Endothelial cell (in vitro differentiated cells): ENCODE results near the gene ANTXR1. TPM values are rescaled to one million over a fixed set of nuclear protein-coding genes. Genes with fewer than 3 reads are reported as not detected.

Source experiments
- DNase-seq: peaks from one replicate; pipeline ENCODE4 v3.0.0; 2021; ENCODE audit warnings: low spot score
- H3K27ac Mint-ChIP-seq: one replicate; pipeline ENCODE4 v1.8.0; 2021; ENCODE audit warnings: mixed read lengths, inconsistent platforms; ENCODE audit not compliant: unreplicated experiment
- H3K27me3 Mint-ChIP-seq: one replicate; pipeline ENCODE4 v1.8.0; 2021; ENCODE audit warnings: mild to moderate bottlenecking, moderate library complexity, mixed read lengths, inconsistent platforms; ENCODE audit not compliant: unreplicated experiment
- H3K36me3 Mint-ChIP-seq: one replicate; pipeline ENCODE4 v1.8.0; 2021; ENCODE audit warnings: mild to moderate bottlenecking, low read depth, mixed read lengths, inconsistent platforms; ENCODE audit not compliant: unreplicated experiment
- H3K4me1 Mint-ChIP-seq: one replicate; pipeline ENCODE4 v1.8.0; 2021; ENCODE audit warnings: mild to moderate bottlenecking, mixed read lengths, inconsistent platforms; ENCODE audit not compliant: unreplicated experiment
- H3K4me3 Mint-ChIP-seq: one replicate; pipeline ENCODE4 v1.8.0; 2021; ENCODE audit warnings: mild to moderate bottlenecking, mixed read lengths, inconsistent platforms; ENCODE audit not compliant: unreplicated experiment
- H3K9me3 Mint-ChIP-seq: one replicate; pipeline ENCODE4 v1.8.0; 2021; ENCODE audit warnings: mixed read lengths, inconsistent platforms; ENCODE audit not compliant: unreplicated experiment
- total RNA-seq: library from RNA; stranded (reverse); fragmentation: NEBNext Ultra II Directional; extraction: Animal tissue kit (Norgen Biotek cat#: 25700); gene quantifications from one replicate; pipeline ENCODE4 v1.2.1, GENCODE V29; 2021; ENCODE audit not compliant: unreplicated experiment
- TF ChIP-seq, protein P1 (sequence below): fragments of 200-600 bp; sonication (generic); IDR thresholded peaks from one replicate; pipeline ENCODE4 v1.5.0; 2021; ENCODE audit warnings: antibody characterized with exemption; ENCODE audit not compliant: unreplicated experiment

The ANTXR1 gene
- total RNA-seq, 1 donor from 2014 or later, result 7.5 TPM

DNA sequence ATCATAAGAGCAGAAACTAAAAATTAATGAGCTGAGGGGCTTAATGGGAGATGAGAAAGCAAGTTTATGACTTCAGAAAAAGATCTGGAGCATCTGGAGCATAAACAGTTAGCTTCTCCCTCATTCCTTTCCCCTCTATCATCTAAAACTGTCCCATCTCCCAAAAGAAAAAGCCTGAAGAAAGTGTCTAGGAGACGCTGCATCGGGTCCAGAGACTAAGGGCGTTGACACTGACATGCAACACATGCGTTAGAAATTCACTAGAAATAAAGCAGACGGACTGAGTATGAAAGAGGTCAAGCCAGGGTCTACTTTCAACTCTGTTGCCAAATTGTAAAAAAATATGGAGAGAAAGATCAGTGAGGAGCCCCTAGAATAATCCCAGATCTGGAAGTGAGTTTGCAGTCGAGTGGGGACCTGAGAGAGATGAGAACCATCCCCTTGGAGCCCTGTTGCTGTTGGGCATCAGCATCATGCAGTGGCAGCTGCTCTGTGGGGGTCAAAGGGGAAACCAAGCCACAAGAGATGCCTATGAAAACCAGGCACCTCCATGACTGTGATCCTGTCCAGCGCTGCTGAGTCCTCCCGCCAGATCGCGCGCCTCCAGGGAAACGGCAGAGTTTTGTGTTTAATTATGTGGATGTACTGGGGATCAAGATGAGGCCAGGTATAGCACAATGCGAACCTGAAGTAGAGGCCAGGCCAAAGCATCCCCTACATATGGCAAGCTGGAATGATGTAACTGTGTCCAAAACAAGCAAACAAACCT, 13.9 kb downstream of the ANTXR1 start:
- H3K4me3 Mint-ChIP-seq, result no peak overlapping the region
- H3K9me3 Mint-ChIP-seq, result no peaks in the 10 kb centered on the region
- TF ChIP-seq, protein P1, sequence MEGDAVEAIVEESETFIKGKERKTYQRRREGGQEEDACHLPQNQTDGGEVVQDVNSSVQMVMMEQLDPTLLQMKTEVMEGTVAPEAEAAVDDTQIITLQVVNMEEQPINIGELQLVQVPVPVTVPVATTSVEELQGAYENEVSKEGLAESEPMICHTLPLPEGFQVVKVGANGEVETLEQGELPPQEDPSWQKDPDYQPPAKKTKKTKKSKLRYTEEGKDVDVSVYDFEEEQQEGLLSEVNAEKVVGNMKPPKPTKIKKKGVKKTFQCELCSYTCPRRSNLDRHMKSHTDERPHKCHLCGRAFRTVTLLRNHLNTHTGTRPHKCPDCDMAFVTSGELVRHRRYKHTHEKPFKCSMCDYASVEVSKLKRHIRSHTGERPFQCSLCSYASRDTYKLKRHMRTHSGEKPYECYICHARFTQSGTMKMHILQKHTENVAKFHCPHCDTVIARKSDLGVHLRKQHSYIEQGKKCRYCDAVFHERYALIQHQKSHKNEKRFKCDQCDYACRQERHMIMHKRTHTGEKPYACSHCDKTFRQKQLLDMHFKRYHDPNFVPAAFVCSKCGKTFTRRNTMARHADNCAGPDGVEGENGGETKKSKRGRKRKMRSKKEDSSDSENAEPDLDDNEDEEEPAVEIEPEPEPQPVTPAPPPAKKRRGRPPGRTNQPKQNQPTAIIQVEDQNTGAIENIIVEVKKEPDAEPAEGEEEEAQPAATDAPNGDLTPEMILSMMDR, result no peak
- no peak for DNase-seq
- peaks cover 3% of the 10 kb centered on the region for H3K27me3 Mint-ChIP-seq
- H3K36me3 Mint-ChIP-seq, result no peaks in the 10 kb centered on the region
- no peak overlapping the region for H3K27ac Mint-ChIP-seq
- H3K4me1 Mint-ChIP-seq, result no peaks in the 10 kb centered on the region

DNA sequence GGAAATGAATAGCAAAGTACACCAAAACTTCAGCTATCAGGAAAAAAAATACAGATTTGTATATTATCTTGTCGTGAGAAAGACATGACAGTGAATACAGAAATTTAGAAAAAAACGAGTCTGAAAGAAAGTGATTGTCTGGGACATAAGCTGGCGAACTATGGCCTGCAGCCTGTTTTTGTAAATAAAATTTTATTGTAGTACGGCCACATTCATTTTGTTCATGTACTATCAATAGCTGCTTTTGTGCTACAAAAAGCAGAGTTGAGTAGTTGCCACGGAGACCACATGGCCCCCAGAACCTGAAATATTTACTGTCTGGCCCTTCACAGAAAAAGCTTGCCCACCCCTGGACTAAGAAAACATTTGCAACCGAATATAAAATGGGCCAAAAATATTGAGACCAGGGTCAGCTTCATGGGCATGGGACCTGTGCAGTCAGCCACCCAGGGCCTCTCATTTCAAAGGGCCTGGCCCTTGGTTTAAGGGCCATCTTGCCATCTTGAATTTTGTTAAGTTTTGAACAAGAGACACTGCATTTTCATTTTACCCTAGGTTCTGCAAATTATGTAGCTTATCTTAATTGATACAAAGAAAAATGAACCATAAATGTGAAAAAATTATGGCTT, 17.9 kb downstream of the ANTXR1 start:
- H3K9me3 Mint-ChIP-seq, result no peaks in the 10 kb centered on the region
- H3K27ac Mint-ChIP-seq, result no peak overlapping the region

DNA sequence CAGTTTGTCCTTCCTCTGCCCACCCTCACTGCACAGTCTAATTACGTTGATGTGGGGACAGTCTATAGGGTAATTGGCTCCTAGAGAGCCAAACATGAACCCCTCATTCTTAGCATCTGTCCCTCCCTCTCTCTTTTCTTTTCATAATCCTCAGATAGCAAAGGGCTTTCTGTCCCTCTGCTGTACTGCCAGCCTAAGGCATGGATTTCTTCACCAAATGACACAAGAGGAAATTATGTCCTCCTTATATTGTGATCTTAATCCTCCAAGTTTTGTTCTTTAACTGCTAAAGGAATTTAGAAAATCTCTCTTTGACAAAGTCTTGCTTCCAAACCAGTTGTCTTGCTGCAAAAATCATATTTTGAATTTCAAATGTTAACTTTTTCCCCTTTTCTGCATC, 18.5 kb downstream of the ANTXR1 start:
- Mint-ChIP-seq H3K27me3 (peaks cover 2% of the 10 kb centered on the region), H3K4me3 (no peak overlapping the region), H3K4me1 (peaks cover 9% of the 10 kb centered on the region), H3K27ac (no peak overlapping the region), H3K9me3 (no peaks in the 10 kb centered on the region), H3K36me3 (no peaks in the 10 kb centered on the region)
- TF ChIP-seq, protein P1, result no peak
- no peak for DNase-seq

More for the DNA sequence above, 17.9 kb downstream of the ANTXR1 start:
- DNase-seq, result no peak
- Mint-ChIP-seq H3K36me3 (no peaks in the 10 kb centered on the region), H3K4me1 (peaks cover 9% of the 10 kb centered on the region), H3K27me3 (peaks cover 3% of the 10 kb centered on the region), H3K4me3 (no peak overlapping the region)
- TF ChIP-seq, protein P1, result no peak

DNA sequence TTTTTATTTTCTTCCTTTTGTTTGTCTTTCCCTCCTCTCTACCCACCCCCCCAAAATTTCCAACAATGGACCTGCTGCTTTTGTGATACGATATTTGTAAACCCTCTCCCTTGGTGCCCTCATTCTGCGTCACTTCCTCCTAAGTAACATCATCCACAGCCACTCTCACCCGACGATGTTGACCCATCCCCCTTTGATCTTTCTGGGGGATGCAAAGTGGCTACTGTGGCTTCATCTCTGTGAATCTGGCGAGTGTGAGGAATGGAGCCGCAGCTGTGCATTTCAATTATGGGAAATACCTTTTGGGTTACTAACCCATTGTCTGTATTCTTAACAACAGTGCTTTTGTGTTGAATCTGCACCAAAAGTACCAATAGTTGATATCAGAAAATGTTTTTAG, 19.4 kb downstream of the ANTXR1 start:
- Mint-ChIP-seq H3K9me3 (no peaks in the 10 kb centered on the region), H3K4me1 (peaks cover 9% of the 10 kb centered on the region), H3K36me3 (no peaks in the 10 kb centered on the region), H3K4me3 (no peak overlapping the region), H3K27me3 (no peaks in the 10 kb centered on the region), H3K27ac (no peak overlapping the region)
- TF ChIP-seq, protein P1, result no peak
- DNase-seq, result no peak
